ENCODE measurements around the gene STOML1. TPM values are rescaled to one million over a fixed set of nuclear protein-coding genes. Genes with fewer than 3 reads are reported as not detected.

Gene STOML1
- total and polyA plus RNA-seq, 10 of the 15 experiments (the other 5 are each of a cell fraction or from before 2014, with no cell fraction given) = 0.14 to 13.6 (median 8.3) TPM

- TF ChIP-seq IKZF1 (conservative IDR thresholded peaks at IDR 0.05) (peak; percentile 60), YY1 (IDR thresholded peaks at IDR 0.05; ENCODE audit: low read depth, low read length) (peak; percentile 71), EED (IDR thresholded peaks at IDR 0.05; ENCODE audit: low read depth) (peak; percentile 77), IRF4 (IDR thresholded peaks at IDR 0.05; ENCODE audit: low read depth, low read length) (0 out of 2 replicates have a peak, but pooled peaks have one; percentile 36), PML (IDR thresholded peaks at IDR 0.05; ENCODE audit: low read length) (no peak), PAX5 (IDR thresholded peaks at IDR 0.05; ENCODE audit: borderline replicate concordance, low read depth, low read length) (no peak; the same call in 1 of the 2 replicates), RAD51 (IDR thresholded peaks at IDR 0.05) (peak; percentile 41; the same call in 1 of the 2 replicates), NFIC (IDR thresholded peaks at IDR 0.05; ENCODE audit: low read depth, low read length) (peak; percentile 29; the same call in 1 of the 2 replicates), ZBTB33 (IDR thresholded peaks at IDR 0.05) (no peak), PKNOX1 (IDR thresholded peaks at IDR 0.05) (no peak), ZSCAN29 (IDR thresholded peaks at IDR 0.05) (no peak), BHLHE40 (IDR thresholded peaks at IDR 0.05; ENCODE audit: borderline replicate concordance in 1 of 2, low read depth in 2 of 2, low read length in 1 of 2) (peak; percentile 69 to 82), RELA (IDR thresholded peaks at IDR 0.05; ENCODE audit: borderline replicate concordance, partially characterized antibody) (peak; percentile 96), POLR2AphosphoS5 (IDR thresholded peaks at IDR 0.05; ENCODE audit: low read length) (peak; percentile 47; the same call in 1 of the 2 replicates), GATAD2B (conservative IDR thresholded peaks at IDR 0.05; ENCODE audit: low read depth) (no peak)
Observed at GRCh38 chr15:73987681-73988444, 4.2 kb downstream of the STOML1 start (continued).
